Mucosa of descending colon (tissue), 3 donors: Measurements from ENCODE around the gene LYSMD3. TPM values are rescaled to one million over a fixed set of nuclear protein-coding genes. Genes with fewer than 3 reads are reported as not detected.

Experiments
- ATAC-seq: fragments of 200-7000 bp; cut with Tn5 transposase; one replicate; pipeline ENCODE4 v1.9.1; 2020; ENCODE audit warnings: mild to moderate bottlenecking, moderate library complexity
- DNase-seq, 3 donors: peaks; one replicate each; pipeline ENCODE4 v3.0.0-alpha.2; 2020
- H3K36me3 ChIP-seq: fragments of 200-600 bp; one replicate; pipeline ENCODE4 v1.8.0; 2021; ENCODE audit warnings: low read depth, mild to moderate bottlenecking
- H3K4me1 ChIP-seq: fragments of 200-600 bp; one replicate; pipeline ENCODE4 v1.8.0; 2021; ENCODE audit warnings: low read depth, mild to moderate bottlenecking
- H3K4me3 ChIP-seq: fragments of 200-600 bp; one replicate; pipeline ENCODE4 v1.8.0; 2021; ENCODE audit warnings: mild to moderate bottlenecking
- H3K9me3 ChIP-seq: fragments of 200-600 bp; one replicate; pipeline ENCODE4 v1.8.0; 2021; ENCODE audit warnings: mild to moderate bottlenecking
- CTCF ChIP-seq: fragments of 200-600 bp; IDR thresholded peaks from one replicate; pipeline ENCODE4 v1.8.0; 2022; ENCODE audit warnings: antibody characterized with exemption, mild to moderate bottlenecking
- intact Hi-C, 2 donors: fragments of 100-400 bp; cut with DNase I in 1 of 2; cut with micrococcal nuclease in 1 of 2; formaldehyde crosslinking; loops; one replicate each; pipeline versions ENCODE4 v1.11.0 to v1.11.1; 2022; cut with DNase I, micrococcal nuclease
- total RNA-seq, 3 donors: library from RNA; stranded (reverse); fragmentation: NEBNext Ultra II Directional in 2 of 3; extraction: Animal tissue kit (Norgen Biotek cat#: 25700) in 2 of 3; gene quantifications; one replicate each; pipeline versions ENCODE4 v1.2.1 to v1.2.4, GENCODE V29; 2021 to 2023
- donor health status: DM: no; HTN: no; CAD: no; lungs with moderate emphysema.
- donor health status: DM: no; HTN: no; CAD: no.
- donor health status: DM: no; HTN: yes; CAD: no.

LYSMD3 gene
- total RNA-seq, 3 donors from 2014 or later: 20.1 to 25.1 (median 23.1) TPM

DNA sequence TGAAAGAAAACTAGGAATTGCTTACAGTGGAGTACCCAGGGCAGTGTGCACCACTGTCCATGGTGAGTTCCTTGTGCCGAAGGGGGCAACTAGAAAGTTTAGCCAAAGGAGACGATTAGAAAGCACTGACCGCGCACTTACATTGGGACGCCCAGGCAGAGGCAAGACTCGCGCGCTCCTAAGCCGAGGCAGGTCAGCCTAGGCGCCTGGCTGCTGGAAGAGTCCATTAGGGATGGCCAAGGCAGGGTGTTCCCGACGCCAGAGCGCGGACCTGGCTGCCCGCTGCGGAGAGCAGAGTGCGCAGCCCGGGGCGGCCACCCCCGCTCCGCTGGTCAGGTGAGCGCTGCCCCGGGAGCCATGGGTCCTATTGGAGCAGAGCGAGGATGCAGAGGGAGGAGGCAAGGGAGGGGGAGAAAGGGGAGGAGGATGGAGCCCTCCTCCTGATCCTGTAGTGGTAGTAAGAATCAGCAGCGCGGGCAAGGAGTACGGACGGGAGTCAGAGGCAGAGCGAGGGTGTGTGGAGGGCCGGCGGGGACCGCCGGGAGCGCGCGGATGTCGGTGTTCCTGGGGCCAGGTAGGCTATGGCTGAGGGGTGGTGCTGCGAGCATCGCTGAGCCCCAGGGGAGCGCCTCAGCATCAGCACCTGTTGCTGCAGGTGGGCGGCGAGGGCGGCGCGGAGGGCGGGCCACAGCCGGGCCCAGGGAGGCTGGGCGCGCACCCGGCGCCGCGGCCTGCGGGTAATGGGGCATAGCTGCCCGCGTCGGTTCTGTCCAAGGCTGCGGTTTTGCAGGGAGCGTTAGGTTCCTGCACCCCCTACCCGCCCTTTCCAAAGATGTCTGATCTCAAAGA is 29.2 kb upstream of the LYSMD3 start, which contains the start of gene ADGRV1:
TSS of gene ADGRV1 (plus strand) at position 454 of the 849 bp plus-strand sequence. CDS start at position 553, 99 bp downstream.
- DNase-seq: peak; percentile 86 to 93 (median 91)
- Histone ChIP-seq H3K36me3 (no peaks in the 10 kb centered on the region), H3K9me3 (no peaks in the 10 kb centered on the region), H3K4me3 (peak within 1 kb of the TSS; percentile 12), H3K4me1 (no peaks in the 10 kb centered on the region)
- ATAC-seq: peak; percentile 99
- TF ChIP-seq CTCF: no peak
- intact Hi-C loops: no loop called here

- H3K9me3 ChIP-seq: no peaks in the 10 kb centered on the region
- no peaks in the 10 kb centered on the region for H3K36me3 ChIP-seq
- DNase-seq: no peak
- no peak for ATAC-seq
- TF ChIP-seq CTCF: no peak
- intact Hi-C loops: no loop called here
- H3K4me3 ChIP-seq: no peak overlapping the region
- H3K4me1 ChIP-seq: no peaks in the 10 kb centered on the region
Measured at GRCh38 chr5:90557871-90558270, 28.5 kb upstream of the LYSMD3 start.

DNA sequence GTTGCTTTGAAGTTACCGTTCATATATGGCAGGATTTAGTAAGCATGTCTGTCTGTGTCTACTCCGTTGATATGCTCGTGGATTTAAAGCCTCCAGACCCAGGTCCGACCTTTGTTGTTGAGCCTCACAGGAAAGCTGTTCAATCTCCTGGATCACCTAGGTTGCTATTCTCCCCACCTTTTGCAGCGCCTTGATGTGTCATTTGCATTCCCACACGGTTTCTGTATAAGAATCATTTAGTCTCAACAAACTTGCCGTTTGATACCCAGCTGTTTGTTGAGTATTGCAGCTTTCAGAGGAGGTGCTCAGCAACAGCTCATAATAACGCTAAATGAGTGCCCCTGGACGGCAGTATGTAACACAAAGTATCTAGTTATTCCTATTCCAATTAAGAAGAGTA is 28.0 kb upstream of the LYSMD3 start:
- Histone ChIP-seq H3K36me3 (no peaks in the 10 kb centered on the region), H3K4me1 (no peaks in the 10 kb centered on the region), H3K9me3 (no peaks in the 10 kb centered on the region), H3K4me3 (no peak overlapping the region)
- ATAC-seq (no peak), DNase-seq (no peak)
- TF ChIP-seq CTCF: no peak
- intact Hi-C loops: no loop called here

- H3K9me3 ChIP-seq: no peaks in the 10 kb centered on the region
- H3K4me3 ChIP-seq: no peak overlapping the region
- H3K4me1 ChIP-seq: no peaks in the 10 kb centered on the region
- intact Hi-C loops: no loop called here
- no peaks in the 10 kb centered on the region for H3K36me3 ChIP-seq
- ATAC-seq: no peak
- DNase-seq: no peak
- no peak for TF ChIP-seq CTCF
Measured at GRCh38 chr5:90555666-90556065, 26.3 kb upstream of the LYSMD3 start.

DNA sequence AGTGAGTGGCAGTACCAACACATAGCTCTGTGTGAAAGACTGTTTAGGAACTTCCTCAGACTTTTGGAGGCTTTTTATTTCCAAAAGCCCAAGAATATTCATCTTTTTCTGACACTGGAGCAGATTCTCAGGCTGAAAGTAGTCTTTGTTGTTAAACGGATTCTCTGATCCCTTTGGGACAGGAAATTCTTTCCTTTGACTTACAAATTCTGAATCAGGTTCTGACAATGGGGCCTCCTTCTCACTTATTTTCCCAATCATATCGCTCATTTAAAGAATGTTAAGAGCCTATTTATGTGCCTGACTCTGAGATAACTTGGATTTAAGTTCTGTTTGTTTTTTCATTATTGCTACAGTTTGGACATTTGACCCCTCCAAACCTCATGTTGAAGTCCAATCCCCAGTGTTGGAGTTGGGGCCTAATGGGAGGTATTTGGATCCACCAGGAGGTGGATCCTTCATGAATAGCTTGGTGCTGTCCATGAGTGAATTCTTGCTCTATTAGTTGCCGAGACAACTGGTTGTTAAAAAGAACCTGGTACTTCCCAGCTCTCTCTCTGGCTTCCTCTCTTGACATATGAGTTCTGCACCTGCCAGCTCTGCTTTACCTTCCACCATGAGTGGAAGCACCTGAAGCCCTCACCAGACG is 25.1 kb upstream of the LYSMD3 start:
- intact Hi-C loops: no loop called here
- no peak for TF ChIP-seq CTCF
- Histone ChIP-seq H3K4me1 (no peaks in the 10 kb centered on the region), H3K9me3 (no peaks in the 10 kb centered on the region), H3K4me3 (no peak overlapping the region), H3K36me3 (no peaks in the 10 kb centered on the region)
- ATAC-seq (no peak), DNase-seq (no peak)
